Stomach (tissue), 9 donors: ENCODE results near the gene MUC5AC. TPM values are rescaled to one million over a fixed set of nuclear protein-coding genes. Genes with fewer than 3 reads are reported as not detected.

Experiments
- DNase-seq, 2 donors: peaks; one replicate each; pipeline versions ENCODE4 v3.0.0 to v3.0.0-alpha.2; 2013 to 2019
- H3K27ac ChIP-seq, 5 donors: fragments of 200-600 bp in 4 of 5; sonication (generic) in 4 of 5; one replicate each; pipeline ENCODE4 v1.5.1; 2013 to 2019; ENCODE audit warnings: mild to moderate bottlenecking in 1 of 5, moderate library complexity in 1 of 5
- H3K27me3 ChIP-seq, 3 donors: fragments of 200-600 bp; sonication (generic); one replicate each; pipeline ENCODE4 v1.5.1; 2017 to 2019; ENCODE audit warnings: mixed run types in 1 of 3
- H3K36me3 ChIP-seq, 4 donors: fragments of 200-600 bp; sonication (generic); 1 replicate in 3 of 4; 2 replicates in 1 of 4; pipeline ENCODE4 v1.5.1; 2016 to 2019
- H3K4me1 ChIP-seq, 4 donors: fragments of 200-600 bp; sonication (generic); one replicate each; pipeline ENCODE4 v1.5.1; 2016 to 2019
- H3K4me3 ChIP-seq, 4 donors: fragments of 200-600 bp; sonication (generic) in 3 of 4; one replicate each; pipeline ENCODE4 v1.5.1; 2016 to 2019; ENCODE audit warnings: mild to moderate bottlenecking in 1 of 4
- H3K9me3 ChIP-seq, 4 donors: fragments of 200-600 bp; sonication (generic); one replicate each; pipeline ENCODE4 v1.5.1; 2016 to 2019
- EP300 ChIP-seq: sonication (generic); formaldehyde crosslinking; IDR thresholded peaks from one replicate; pipeline ENCODE4 v1.6.1; 2017; ENCODE audit warnings: antibody characterized with exemption
- POLR2A ChIP-seq, 4 donors: fragments of 450-650 bp; IDR thresholded peaks; one replicate each; pipeline ENCODE4 v1.6.1; 2016; ENCODE audit warnings: antibody characterized with exemption in 4 of 4, control low read depth in 2 of 4, mild to moderate bottlenecking in 1 of 4, moderate library complexity in 1 of 4
- POLR2AphosphoS5 ChIP-seq, 3 donors: sonication (generic); formaldehyde crosslinking; IDR thresholded peaks; one replicate each; pipeline ENCODE4 v1.6.1; 2016; ENCODE audit warnings: antibody characterized with exemption in 3 of 3
- WGBS, 5 donors: extraction: QIAGEN DNeasy Blood & Tissue Kit in 3 of 5; methylation state at CpG; one replicate each; pipeline versions ENCODE4 v1.1.5 to v1.1.7; 2013 to 2018; 5-methylcytosine and 5-hydroxymethylcytosine counted together
- intact Hi-C: fragments of 100-400 bp; cut with DNase I; formaldehyde crosslinking; loops from one replicate; pipeline ENCODE4 v1.15.1; 2023; ENCODE audit warnings: low total_unique reads
- polyA plus RNA-seq, 3 donors: library from polyadenylated mRNA; stranded (reverse); fragments of 200-250 nt; gene quantifications; one replicate each; pipeline ENCODE4 v1.2.3, GENCODE V29; 2013
- total RNA-seq, 5 donors: library from RNA; depleted of rRNA; stranded (reverse); fragments of >200 nt; gene quantifications; one replicate each; pipeline versions ENCODE4 v1.1.0 to v1.2.3, GENCODE V29; 2014 to 2016
- TF ChIP-seq, protein P1 (sequence below), 7 experiments: fragments of 450-650 bp in 4 of 7; fragments of 200-600 bp in 3 of 7; sonication (generic) in 3 of 7; IDR thresholded peaks; one replicate each; pipeline ENCODE4 v1.5.1; 2016 to 2019; ENCODE audit warnings: antibody characterized with exemption in 7 of 7, control low read depth in 2 of 7, mild to moderate bottlenecking in 1 of 7
- donor health status: healthy with polysubstance abuse.
- donor health status: Bipolar disorder and iron deficiency.
- donor health status: healthy.

Gene MUC5AC
- total and polyA plus RNA-seq, 8 donors: 2.0 to 1,253 (median 171) TPM

DNA sequence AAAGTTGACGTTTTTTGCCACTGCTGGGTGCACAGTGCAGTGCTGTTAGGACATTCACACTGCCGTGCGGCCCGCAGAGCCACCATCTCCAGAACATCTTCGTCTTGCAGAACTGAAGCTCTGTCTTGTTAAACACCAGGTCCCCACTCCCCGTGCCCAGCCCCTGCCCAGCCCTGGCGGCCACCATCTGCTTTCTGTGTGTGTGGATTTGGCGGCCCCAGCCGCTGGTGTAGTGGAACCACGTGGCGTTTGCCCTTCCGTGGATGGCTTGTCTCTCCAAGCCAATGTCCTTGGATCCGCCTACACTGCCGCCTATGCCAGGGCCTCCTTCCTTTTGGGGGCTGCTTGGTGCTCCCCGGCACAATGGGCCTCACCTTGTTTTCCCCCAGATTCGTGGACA lies 8.2 kb upstream of the MUC5AC start:
- H3K4me1 ChIP-seq: peaks cover 24 to 55% (median 38%) of the 10 kb centered on the region in 4 donors
- H3K27me3 ChIP-seq: peaks cover 0 to 49% (median 4%) of the 10 kb centered on the region in 3 donors
- no peak for TF ChIP-seq POLR2AphosphoS5 (IDR thresholded peaks at IDR 0.05)
- no peak for TF ChIP-seq POLR2A (IDR thresholded peaks at IDR 0.05)
- no peak for TF ChIP-seq EP300
- TF ChIP-seq, protein P1, sequence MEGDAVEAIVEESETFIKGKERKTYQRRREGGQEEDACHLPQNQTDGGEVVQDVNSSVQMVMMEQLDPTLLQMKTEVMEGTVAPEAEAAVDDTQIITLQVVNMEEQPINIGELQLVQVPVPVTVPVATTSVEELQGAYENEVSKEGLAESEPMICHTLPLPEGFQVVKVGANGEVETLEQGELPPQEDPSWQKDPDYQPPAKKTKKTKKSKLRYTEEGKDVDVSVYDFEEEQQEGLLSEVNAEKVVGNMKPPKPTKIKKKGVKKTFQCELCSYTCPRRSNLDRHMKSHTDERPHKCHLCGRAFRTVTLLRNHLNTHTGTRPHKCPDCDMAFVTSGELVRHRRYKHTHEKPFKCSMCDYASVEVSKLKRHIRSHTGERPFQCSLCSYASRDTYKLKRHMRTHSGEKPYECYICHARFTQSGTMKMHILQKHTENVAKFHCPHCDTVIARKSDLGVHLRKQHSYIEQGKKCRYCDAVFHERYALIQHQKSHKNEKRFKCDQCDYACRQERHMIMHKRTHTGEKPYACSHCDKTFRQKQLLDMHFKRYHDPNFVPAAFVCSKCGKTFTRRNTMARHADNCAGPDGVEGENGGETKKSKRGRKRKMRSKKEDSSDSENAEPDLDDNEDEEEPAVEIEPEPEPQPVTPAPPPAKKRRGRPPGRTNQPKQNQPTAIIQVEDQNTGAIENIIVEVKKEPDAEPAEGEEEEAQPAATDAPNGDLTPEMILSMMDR (IDR thresholded peaks at IDR 0.05): no peak
- DNase-seq: no peak
- intact Hi-C loops: no loop called here
- no peak overlapping the region for H3K4me3 ChIP-seq
- WGBS, 5 donors: 86 to 91% (median 87%) methylated on average over 16 of the region's 16 CpGs
- H3K9me3 ChIP-seq: no peaks in the 10 kb centered on the region
- H3K27ac ChIP-seq: peak overlapping the region in 2 of 5 donors; percentile 46 to 71
- no peaks in the 10 kb centered on the region for H3K36me3 ChIP-seq

DNA sequence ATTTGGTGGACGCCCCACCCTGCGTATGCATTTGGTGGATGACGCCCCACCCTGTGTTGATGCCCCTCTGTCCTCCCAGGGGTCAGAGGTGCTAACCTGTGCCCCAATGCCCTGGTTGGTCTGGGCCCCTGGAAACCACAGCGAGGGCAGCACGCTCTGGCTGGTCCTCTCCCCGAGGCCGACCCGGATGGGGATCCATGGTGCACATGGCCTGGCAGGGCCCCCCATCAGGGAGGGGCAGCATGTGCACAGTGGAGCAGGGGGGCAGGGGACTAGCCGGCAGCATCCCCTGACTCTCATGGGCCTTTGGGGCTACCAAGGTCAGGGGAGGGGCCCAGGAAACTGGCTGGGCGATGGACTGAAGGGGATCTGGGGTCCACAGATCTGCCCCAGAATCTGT lies 7.6 kb upstream of the MUC5AC start:
- Histone ChIP-seq H3K4me3 (no peak overlapping the region), H3K27me3 (peaks cover 0 to 49% (median 4%) of the 10 kb centered on the region in 3 donors), H3K9me3 (no peaks in the 10 kb centered on the region), H3K27ac (peak overlapping the region; percentile 57 to 84 (median 71)), H3K36me3 (no peaks in the 10 kb centered on the region), H3K4me1 (peaks cover 24 to 55% (median 38%) of the 10 kb centered on the region in 4 donors)
- intact Hi-C loops: no loop called here
- WGBS, 5 donors: 82 to 93% (median 89%) methylated on average over 8 to 10 of the region's 10 CpGs
- no peak for DNase-seq
- TF ChIP-seq POLR2AphosphoS5 (IDR thresholded peaks at IDR 0.05): no peak
- no peak for TF ChIP-seq EP300
- no peak for TF ChIP-seq POLR2A (IDR thresholded peaks at IDR 0.05)
- TF ChIP-seq, protein P1 (IDR thresholded peaks at IDR 0.05): no peak

DNA sequence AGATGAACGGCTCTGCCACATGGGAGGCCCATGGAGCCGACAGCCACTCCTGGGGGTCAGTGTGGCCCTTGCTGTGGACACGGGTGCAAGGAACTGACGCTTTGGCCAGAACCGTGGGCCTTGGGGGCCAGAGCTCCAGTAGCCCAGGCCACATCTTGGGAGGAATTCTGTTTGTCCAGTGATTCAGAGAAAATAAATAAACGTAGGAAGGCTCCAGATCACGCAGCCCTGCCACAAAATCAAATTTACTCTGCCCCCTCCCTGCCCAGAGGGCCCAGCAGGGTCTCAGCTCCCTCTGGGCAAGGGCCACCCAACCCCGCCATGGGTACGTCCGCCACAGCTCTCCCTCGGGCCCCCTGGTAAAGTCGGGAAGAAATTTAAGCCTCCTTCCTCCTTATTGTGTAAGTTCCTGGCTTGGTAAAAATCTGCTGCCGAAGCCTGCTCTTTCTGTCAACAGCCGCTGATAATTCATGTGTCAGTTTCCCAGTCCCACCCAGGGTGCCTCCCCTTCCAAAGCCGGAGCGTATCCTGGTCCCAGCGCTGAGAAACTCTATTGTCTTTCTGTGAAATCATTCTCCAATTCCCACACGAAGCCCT lies 6.9 kb upstream of the MUC5AC start:
- Histone ChIP-seq H3K36me3 (no peaks in the 10 kb centered on the region), H3K9me3 (no peaks in the 10 kb centered on the region), H3K27ac (peak overlapping the region; percentile 70 to 86 (median 83)), H3K4me3 (no peak overlapping the region), H3K27me3 (peaks cover 0 to 49% (median 4%) of the 10 kb centered on the region in 3 donors), H3K4me1 (peaks cover 24 to 55% (median 38%) of the 10 kb centered on the region in 4 donors)
- WGBS, 5 donors: 9 to 21% (median 14%) methylated on average over 18 of the region's 18 CpGs
- peak; percentile 60 to 77 for DNase-seq
- TF ChIP-seq, protein P1 (IDR thresholded peaks at IDR 0.05): no peak
- TF ChIP-seq POLR2AphosphoS5 (IDR thresholded peaks at IDR 0.05): peak in 2 of 3 donors; percentile 17 to 28
- intact Hi-C loops: no loop called here

DNA sequence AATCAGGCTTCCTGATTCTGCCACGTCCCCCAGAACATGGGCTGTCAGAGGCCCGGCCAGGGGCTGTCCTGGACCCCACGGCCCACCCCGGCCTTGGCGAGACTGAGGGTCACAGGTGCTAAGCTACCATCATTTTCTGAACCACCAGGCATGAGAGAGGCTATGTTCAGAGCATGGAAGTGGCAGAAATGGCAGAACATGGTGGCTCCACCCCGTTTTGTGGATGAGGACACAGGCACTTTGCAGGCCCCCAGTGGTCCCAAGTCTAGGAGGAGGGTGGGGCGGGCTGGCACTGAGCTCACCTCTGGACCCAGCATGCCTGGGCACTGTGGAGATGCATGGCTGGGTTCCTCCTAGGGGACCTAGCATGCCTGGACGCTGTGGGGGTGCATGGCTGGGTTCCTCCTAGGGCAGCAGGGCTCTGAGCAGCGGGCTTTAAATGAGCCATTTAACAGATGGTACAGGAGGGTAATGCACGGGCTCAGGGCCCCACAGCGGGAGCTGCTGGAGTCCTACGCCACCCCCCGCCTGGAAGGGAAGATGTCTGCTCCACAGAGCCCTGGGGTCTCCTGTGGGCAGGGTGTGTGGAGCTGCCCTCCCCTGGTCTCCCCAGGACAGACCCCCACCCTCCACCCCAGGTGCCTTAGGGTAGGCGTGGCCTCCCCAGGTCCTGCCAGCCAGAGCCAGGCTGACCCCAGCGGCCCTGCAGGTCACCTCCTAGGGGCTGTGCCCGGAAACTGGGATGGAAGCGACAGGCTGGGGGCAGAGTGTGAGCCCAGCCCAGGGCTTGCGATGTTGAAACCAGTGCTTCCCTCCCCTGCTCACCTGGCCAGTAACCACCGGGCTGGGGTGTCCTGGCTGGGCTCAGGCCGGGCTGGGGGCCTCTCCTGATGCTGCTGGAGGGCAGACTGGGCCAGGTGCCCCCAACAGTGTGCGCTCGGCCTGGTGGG lies 6.1 kb upstream of the MUC5AC start:
- peaks cover 24 to 55% (median 38%) of the 10 kb centered on the region in 4 donors for H3K4me1 ChIP-seq

More for the DNA sequence above, 6.1 kb upstream of the MUC5AC start:
- peak in 1 of 2 donors; percentile 45 for DNase-seq
- Histone ChIP-seq H3K27ac (peak overlapping the region; percentile 70 to 86 (median 83)), H3K9me3 (no peaks in the 10 kb centered on the region), H3K27me3 (peaks cover 0 to 43% (median 4%) of the 10 kb centered on the region in 3 donors), H3K4me3 (no peak overlapping the region), H3K36me3 (no peaks in the 10 kb centered on the region)
- 56 to 67% (median 62%) methylated on average over 15 to 22 of the region's 22 CpGs for WGBS, 5 donors
- intact Hi-C loops: no loop called here
- TF ChIP-seq POLR2AphosphoS5 (IDR thresholded peaks at IDR 0.05) (no peak), POLR2A (IDR thresholded peaks at IDR 0.05) (no peak), EP300 (no peak)
- TF ChIP-seq, protein P1 (IDR thresholded peaks at IDR 0.05): no peak
